HG03025 (cell line): Measurements from ENCODE around the gene ILDR1.
"Not testable (repeated sequence)": the region's sequence is repeated elsewhere in the genome, so short reads cannot be mapped to it uniquely, and the experiment has no call there.

Experiments used
- ATAC-seq: cut with Tn5 transposase; IDR thresholded peaks from one replicate; pipeline ENCODE4 v1.9.1; 2021; ENCODE audit warnings: mild to moderate bottlenecking, moderate library complexity; ENCODE audit not compliant: unreplicated experiment, low FRiP score

ILDR1 gene

DNA sequence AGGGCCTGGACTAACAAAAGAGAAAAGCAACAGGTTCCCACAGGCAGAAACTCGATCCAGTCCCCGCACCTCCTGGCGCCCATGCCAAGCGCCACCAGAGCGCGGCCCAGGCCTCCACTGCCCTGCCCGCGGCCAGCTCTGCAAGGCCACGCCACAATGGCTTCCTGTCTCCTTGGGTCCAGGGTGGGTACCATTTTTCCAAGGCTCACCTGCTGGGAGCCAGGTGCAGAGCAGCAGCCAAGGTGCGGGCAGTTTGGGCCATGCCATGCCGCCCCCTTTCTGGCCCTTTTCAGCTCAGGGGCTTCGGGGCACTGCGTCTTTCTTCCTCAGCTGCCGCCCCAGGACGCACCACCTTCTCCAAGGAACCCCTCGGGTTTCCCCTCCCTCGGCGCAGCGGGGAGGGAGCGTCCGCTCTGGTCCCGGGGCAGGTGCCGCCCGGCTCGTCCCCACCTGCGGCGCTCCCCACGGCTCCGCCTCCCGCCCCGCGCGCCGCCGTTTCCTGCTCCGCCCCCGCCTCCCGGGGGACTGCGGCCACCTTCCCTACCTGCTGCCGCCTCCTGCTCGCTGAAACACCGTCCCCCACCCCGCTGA lies at the start of gene ILDR1:
Gene ILDR1 (minus strand): TSS at position 437 of the 591 bp plus-strand sequence. CDS start 170 bp downstream, at position 267.
- ATAC-seq, result no peak

DNA sequence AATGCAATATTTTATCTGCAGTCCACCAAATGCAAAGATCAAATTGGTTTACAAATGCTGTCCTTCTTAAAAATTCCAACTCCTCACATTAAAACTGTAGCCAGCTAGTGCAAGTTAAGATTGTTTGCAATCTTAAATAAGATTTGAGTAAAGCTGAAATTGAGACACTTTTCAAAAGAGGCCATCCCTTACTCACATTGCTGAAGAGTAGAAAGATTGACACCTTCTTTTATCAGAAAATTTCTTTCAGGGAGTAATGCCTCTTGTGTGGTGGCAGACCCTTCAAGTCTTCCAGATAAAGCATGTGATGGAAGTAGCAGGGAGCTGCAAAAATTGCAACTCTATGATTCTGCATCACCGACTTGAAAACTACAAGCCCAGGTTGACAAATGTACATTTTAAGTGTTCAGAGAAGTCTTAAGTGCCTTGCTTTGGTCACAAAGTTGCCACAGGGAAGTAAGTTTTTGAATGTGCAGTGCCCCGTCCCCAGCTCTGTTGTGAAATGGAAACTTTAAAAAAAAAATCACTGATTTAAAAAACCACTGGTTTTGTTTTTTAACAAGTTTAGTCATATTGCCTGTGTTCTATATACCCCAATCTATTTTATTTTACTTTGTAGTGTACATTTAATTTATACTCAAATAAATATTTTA lies 45.7 kb upstream of the ILDR1 start:
- no peak for ATAC-seq

DNA sequence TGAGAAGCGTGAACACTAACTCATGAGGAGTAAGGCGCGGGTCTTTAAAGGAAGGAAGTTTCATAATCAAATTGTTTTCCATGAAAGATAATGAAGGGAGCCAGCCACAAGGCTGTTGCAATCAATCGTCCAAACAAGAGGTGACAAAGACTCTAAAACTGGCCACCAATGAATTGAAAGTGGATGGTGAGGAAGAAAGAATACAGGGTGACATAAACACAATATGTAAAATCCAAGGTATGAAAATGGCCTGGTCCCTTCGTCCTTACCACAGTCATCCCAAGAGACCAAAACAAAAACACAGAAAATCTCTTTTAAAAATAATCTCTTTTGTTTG lies 45.1 kb upstream of the ILDR1 start:
- ATAC-seq, result no peak

DNA sequence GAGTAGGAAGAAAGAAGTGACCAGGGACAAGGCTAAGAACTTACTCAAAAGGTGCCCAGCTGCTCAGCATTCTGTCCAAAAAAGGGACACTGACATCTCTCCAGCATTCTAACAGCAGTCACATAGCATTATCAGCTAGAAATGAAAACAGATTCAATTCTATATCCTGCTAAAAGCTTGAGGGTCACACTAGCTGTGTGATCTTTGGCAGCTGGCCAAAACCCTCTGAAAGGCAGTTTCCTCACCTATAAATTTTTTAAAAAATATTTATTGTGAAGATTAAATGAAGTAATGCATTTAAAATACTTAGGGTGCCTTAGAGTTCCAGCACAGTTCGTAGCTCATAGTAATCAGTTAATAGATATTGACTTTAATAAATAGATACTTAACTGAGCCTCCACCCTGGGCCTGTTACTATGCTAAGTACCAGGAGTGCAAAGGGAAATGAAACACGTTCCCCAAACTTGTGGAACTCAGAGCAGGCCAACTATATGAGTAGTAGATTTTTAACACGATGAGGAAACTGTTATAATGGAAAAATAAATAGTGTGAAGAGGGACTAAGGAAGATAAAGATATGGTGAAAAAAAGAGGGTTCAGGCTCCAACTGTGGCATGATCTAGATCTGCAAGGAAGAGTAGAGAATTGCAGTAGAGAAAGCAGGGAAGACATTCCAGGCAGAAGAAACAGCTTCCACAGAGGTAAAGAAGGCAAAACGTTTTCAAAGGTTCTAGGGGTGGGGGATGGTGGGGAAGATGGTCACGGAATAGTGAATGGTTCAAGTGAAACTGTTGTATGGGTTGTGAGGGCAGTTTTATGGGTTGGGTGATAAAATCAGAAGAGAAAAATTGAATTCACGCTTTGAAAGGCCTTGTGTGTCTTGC lies 44.5 kb upstream of the ILDR1 start:
- no peak for ATAC-seq

DNA sequence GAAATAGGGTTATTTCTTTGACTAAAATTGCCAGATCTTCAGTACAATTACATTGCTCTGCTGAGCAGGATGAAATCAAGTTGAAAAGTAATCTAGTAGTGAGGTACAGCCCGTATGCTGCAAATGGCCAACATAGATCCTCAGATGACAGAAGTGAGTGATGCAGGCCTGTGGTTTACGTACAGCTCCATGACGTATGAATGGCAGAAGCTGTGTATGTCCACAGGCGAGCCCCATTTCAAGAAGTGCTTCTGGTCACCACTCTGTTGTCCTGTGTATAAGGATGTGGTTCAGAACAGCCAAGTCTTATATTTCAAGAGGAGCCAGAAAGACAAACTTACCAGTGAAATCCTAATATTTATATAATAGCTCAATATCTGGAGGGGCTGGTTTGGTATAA lies 42.3 kb upstream of the ILDR1 start:
- ATAC-seq, result no peak

DNA sequence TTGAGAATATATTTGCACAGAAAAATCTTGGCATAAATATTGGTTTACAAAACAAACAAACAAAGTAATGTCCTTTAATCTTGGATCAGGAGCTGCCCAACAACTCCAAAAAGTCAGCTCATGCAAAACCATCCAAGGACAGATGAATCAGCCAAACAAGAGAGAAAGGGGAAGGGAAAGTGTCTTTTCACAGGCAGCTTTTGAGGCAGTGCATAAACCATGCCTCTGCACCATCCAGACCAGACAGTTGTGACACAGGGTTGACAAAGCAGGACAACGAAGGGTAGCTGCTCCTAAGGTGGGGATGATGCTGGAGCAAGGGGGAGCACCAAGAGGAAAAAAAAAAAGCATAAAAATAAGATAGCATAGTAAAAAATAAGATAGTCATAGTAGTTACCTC lies 41.9 kb upstream of the ILDR1 start:
- ATAC-seq, result no peak

DNA sequence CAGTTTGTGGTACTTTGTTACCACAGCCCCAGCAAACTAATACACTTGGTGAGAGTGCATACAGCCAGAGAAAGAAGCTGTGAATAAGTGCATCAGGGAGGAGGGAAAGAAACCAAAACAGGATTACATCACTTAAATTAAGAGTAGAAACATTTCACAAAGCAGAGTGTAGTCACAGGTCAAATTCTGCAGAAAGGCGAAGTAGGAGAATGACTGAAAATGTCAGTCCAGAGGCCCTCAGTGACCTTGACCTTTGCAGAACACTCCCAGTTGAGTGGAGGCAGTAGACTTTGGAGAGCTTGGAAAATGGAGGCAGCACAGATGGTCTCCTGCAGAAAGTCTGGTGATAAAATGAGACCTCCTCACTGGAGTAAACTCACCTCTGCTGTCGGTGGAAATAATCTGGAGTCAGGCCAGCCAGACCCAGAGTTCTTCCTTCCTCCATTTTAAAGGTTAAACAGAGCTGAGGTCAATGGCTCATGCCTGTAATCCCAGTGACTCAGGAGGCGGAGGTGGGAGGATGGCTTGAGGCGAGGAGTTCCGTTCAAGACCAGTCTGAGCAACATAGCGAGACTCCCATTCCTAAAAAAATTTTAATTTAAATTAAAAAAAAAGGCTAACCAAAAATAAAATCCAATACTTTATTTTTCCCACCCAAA lies 38.1 kb upstream of the ILDR1 start:
- ATAC-seq, result no peak

DNA sequence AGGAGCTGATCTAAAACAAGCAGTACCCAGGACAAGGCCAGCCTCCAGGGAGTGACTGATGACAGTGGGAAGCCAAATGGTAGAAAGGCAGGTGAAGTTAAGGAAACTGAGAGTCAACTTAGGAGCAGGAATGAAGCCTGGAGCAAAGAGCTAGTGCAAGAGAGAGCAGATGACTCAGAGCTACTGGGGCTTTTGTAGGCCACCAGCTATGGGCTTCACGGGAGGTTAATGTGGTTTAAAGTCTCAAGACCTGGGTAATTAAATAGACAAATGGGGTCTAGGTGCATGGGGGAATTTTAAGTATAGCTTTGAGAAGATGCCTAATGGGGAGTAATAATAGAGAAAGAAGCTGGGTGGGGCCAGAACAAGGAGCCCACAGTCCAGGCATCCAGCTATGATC lies 36.2 kb upstream of the ILDR1 start:
- ATAC-seq, result no peak

DNA sequence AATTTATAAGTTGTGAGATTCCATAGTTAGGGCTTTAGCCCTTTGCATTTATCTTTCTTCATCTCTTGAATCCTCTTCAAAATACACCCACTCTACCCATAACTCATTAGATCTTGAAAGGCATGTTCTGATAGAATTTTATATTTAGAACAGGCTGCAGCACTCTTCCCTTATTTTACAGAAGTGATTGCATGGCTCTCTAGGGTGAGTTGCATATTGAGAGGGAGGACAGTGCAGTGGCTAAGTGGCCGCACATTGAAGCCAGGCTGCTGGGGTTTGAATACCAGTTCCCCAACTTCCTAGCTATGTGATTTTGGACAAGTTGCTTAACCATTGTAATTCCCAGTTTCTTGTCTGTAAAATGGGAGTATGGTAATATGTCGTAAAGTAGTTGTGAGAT lies 35.6 kb upstream of the ILDR1 start:
- no peak for ATAC-seq

DNA sequence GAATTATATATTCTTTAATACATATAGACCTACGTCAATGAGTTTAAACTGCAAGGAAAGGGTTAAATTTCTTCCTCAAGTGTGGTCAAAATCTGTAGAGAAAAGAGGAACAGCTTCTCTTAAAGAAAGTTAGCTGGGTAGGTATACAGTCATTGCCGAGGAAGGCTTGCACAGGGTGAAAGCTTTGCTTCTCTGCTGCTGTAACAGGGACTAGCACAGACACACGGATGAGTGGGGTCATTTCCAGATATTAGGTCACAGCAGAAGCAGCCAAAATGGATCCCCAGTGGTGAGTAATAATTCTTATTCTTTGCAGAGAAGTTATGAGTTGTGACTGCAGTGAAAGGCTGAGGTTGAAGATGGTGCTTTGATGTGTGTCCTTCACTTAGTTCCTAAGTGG lies 33.2 kb upstream of the ILDR1 start, which contains the start of gene CD86:
Gene CD86 (plus strand): TSS at position 148 of the 400 bp plus-strand sequence. CDS start 128 bp downstream, at position 276.
- ATAC-seq, result peak; percentile 94

DNA sequence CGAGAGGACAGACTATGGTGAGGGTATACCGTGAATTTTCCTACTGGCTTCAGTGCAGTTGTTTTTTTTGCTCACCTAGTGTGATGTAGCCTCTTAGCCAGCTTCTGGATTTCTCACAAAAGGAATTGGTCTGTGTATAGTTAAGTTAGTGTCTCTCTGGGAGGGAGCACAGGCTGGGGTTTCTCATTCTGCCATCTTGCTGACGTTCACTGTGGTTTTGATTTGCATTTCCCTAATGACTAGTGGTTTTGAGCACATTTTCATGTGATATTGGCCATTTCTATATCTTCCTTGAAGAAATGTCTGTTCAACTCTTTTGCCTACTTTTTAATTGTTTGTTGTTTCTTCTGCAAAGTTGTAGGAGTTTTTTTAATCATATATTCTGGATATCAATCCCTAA lies 30.9 kb upstream of the ILDR1 start:
- ATAC-seq, result no peak

DNA sequence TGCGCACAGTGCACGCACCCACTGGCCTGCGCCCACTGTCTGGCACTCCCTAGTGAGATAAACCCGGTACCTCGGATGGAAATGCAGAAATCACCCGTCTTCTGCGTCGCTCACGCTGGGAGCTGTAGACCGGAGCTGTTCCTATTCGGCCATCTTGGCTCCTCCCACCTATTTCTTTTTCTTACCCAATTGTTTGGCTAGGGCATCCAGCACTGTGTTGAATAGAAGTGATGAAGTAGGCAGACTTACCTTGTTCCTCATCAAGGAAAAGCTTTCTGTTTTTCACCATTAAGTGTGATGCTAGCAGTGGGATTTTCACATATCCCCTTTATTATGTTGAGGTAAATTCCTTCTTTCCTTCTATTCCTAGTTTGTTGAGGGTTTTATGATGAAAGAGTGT lies 25.7 kb upstream of the ILDR1 start:
- ATAC-seq, result not testable (repeated sequence)

DNA sequence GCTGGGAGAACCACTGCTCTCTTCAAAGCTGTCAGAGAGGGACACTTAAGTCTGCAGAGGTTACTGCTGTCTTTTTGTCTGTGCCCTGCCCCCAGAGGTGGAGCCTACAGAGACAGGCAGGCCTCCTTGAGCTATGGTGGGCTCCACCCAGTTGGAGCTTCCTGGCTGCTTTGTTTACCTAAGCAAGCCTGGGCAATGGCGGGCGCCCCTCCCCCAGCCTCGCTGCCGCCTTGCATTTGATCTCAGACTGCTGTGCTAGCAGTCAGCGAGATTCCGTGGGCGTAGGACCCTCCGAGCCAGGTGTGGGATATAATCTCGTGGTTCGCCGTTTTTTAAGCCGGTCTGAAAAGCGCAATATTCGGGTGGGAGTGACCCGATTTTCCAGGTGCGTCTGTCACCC lies 25.2 kb upstream of the ILDR1 start:
- not testable (repeated sequence) for ATAC-seq

DNA sequence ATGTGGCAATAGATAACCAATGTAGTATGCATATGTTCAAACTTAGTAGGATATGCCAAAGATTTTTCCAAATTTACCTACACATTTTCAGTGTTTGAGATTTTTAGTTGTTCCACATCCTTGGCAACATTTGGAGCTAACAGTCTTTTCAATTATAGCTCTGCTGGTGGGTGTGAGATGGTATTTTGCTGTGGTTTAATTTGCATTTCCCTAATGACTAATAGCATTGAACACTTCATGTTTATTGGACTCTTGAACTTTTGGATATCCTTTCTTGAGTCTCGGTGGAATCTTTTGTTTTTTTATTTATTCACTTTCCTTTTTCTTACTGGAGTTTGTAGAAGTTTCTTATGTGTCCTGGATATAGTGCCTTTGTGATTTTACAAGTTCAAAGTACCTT lies 11.0 kb upstream of the ILDR1 start:
- no peak for ATAC-seq

DNA sequence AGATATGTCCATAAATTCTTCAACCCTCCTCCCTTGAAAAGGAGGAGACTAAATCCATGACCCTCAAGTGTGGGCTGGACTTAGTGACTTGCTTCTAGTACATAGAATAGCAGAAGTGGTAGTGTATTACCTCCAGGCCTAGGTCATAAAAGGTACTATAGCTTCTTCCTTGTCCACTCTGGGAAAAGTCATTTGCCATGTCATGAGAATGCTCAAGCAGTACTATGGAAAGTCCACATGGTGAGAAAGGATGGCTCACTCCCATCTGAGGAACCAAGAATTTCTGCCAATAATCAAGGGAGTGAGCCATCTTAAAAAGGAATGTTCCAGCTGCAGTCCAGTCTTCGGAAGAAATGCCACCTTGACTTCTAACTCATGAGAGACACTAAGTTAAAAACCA lies 10.5 kb upstream of the ILDR1 start:
- no peak for ATAC-seq

DNA sequence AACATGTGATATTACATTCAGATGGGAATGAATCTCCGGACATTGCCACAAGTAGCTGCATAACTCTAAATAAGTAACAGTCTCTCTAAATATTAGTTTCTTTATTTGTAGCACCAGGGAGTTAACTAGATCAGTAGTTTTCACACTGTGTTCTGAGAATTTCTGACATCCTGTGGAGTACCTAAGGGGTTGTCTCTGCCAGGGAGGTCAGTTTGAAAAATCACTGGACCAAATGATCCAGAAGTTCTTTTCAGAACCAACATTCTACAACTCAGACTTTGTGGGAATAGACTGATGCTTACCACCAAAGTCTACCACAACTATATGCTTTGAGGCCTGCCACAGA lies 9.0 kb upstream of the ILDR1 start:
- peak; percentile 20 for ATAC-seq

DNA sequence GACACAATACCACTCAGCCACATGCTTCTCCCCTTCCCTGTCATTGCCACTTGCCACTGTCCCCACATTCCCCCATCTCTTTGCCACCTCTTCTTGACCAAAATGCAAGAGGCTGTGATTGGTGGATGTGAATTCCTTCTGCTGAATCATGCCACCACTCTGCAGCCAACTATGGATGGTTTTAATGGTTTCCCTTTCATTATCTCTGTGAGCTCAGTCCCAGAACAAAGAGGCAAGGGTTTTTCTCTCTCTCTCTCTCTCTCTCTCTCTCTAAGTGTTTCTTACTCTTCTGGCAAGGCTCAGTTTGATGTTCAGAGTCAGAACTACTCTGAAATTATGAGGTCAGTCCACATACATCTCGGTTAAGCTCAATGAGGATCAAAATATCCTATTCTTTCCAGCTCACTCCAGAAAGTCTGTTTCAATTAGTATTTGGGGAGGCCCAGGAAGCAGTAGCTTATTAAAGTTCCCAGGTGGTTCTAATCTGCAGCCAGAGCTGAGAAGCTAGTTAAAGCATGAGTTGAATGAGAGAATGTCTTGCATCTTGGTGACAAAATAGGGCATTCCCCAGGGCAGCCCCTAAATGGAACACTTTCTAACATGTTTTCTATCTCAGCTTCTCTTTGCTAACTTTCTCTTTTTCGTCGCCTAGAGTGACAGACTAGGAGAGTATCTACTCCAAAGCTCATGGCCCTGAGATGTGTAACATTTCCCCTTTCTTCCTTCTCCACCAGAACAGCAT lies 8.5 kb upstream of the ILDR1 start:
- ATAC-seq, result peak; percentile 54

DNA sequence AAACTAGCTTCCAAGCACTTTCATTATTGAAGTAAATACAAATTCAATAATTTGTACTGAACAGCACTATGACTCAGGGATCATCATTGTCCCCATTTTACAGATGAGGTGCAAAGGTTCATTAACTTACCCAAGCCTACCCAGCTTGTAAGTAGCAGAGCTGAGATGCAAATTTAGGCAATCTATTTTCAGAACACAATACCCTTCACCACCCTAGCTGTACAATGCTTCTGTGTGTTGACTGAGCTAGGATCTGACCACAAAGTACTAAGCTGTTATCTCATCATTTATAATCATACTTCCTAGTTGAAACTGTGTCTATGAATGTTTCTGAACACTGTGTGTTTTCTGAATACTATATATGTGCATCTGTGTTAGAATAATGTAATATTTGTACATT lies 3.2 kb upstream of the ILDR1 start:
- ATAC-seq, result peak; percentile 77

DNA sequence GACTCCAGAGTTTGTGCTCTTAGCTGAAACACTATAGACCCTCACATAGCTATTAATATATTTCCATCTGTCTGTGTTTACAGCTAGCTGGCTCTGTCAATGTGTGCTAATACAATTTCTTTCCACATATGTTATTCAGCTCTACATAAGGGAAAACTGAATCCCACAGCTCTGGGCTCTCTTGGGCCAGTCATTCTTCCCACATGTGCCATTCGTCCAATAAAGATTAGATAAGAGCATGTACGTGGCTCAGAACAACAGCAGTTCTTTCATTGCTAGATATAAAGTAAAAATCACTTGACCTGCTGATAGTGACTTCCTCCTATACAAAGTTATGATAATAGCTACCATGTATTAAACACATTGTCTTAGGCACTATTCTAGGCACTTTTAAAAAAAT lies 2.8 kb upstream of the ILDR1 start:
- ATAC-seq, result no peak

DNA sequence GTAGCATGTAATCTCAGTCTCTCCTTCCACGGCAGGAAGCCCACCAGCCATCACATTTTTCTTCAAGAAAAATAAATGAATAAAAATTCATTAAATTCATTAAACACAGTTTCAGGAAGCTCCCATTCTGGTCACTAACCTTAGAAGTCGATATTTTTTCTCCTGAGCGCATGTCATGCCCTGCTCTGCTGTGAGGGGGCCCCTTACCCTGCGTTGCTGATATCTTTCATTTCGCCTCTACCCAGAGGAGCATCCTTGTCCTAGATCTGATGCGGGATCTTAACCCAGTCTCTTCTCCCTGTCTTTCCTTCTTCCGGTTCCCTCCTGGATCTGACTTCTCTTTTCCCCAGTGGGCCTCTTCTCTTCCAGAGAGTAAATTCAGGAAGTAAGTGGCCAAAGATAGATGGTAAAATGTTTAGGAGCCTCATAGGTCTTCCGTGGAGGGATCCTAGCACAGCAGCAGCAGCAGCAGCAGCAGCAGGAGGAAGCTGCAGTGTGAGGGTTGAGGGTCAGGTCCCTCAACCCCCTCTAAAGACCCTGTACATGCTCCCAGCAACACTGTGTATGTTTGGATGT lies 1.4 kb upstream of the ILDR1 start:
- no peak for ATAC-seq
